Vagina (tissue), 2 donors: ENCODE results near the gene INSR.

ENCODE experiments used
- POLR2A ChIP-seq, 2 donors: fragments of 450-650 bp; IDR thresholded peaks; one replicate each; pipeline ENCODE4 v1.6.1; 2017; ENCODE audit warnings: antibody characterized with exemption in 2 of 2, mild to moderate bottlenecking in 2 of 2, moderate library complexity in 2 of 2
- POLR2AphosphoS5 ChIP-seq, 2 donors: sonication (generic); formaldehyde crosslinking; IDR thresholded peaks; one replicate each; pipeline ENCODE4 v1.9.0; 2017; ENCODE audit warnings: antibody characterized with exemption in 2 of 2, mild to moderate bottlenecking in 2 of 2, low read depth in 1 of 2; ENCODE audit not compliant: insufficient read depth in 1 of 2
- TF ChIP-seq, protein P1 (sequence below), 3 experiments: fragments of 450-650 bp in 2 of 3; fragments of 200-600 bp in 1 of 3; sonication (generic) in 1 of 3; IDR thresholded peaks; one replicate each; pipeline ENCODE4 v1.5.1; 2017 to 2019; ENCODE audit warnings: antibody characterized with exemption in 3 of 3, mild to moderate bottlenecking in 2 of 3, moderate library complexity in 2 of 3

DNA sequence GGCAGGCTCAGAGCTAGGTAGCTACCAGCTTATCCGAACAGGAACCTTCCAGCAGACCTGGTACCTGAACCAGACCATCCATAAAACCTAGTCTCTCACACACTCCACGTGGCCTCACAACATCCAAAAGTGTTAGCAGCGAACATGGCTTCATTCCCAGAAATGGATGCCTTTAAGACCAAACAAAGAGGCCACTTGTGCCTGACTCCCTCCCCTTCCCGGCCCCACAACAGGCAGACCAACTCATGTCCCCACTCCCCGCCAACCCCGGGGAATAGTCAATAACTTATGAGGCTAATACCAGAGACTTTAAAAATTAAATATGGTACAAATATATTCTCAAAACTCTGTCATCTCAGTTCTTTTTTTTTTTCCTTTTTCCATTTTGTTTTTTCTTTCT is 178.5 kb downstream of the INSR start:
- TF ChIP-seq, protein P1, sequence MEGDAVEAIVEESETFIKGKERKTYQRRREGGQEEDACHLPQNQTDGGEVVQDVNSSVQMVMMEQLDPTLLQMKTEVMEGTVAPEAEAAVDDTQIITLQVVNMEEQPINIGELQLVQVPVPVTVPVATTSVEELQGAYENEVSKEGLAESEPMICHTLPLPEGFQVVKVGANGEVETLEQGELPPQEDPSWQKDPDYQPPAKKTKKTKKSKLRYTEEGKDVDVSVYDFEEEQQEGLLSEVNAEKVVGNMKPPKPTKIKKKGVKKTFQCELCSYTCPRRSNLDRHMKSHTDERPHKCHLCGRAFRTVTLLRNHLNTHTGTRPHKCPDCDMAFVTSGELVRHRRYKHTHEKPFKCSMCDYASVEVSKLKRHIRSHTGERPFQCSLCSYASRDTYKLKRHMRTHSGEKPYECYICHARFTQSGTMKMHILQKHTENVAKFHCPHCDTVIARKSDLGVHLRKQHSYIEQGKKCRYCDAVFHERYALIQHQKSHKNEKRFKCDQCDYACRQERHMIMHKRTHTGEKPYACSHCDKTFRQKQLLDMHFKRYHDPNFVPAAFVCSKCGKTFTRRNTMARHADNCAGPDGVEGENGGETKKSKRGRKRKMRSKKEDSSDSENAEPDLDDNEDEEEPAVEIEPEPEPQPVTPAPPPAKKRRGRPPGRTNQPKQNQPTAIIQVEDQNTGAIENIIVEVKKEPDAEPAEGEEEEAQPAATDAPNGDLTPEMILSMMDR (IDR thresholded peaks at IDR 0.05), result no peak
- TF ChIP-seq POLR2A (IDR thresholded peaks at IDR 0.05), result no peak
- no peak for TF ChIP-seq POLR2AphosphoS5 (IDR thresholded peaks at IDR 0.05; ENCODE audit: insufficient read depth in 1 of 2, low read depth in 1 of 2)
